Measurements from ENCODE around the gene TPGS1.

- no peak for TF ChIP-seq CTCF (IDR thresholded peaks at IDR 0.05)
- no peak for TF ChIP-seq POLR2A (IDR thresholded peaks at IDR 0.05)
These were observed 16.9 kb downstream of the TPGS1 start for GRCh38 chr19:524062-524674.
